Stimulated activated CD4-positive, alpha-beta T cell treated with anti-CD3 and anti-CD28 coated beads, Interleukin-1b, Interleukin-23, amount 100 ng/mL, for 1 hour (primary cell): ENCODE results near the gene NOL6.
"Not testable (repeated sequence)": the region's sequence is repeated elsewhere in the genome, so short reads cannot be mapped to it uniquely, and the experiment has no call there.

Experiments used
- DNase-seq, 2 donors: peaks; one replicate each; pipeline ENCODE4 v3.0.0-alpha.2; 2020; ENCODE audit warnings: low read depth in 2 of 2

Gene NOL6

GRCh38 chr9:33435821-33436277 lies 37.9 kb downstream of the NOL6 start:
- no peak for DNase-seq

GRCh38 chr9:33434317-33435105 lies 39.2 kb downstream of the NOL6 start:
- DNase-seq, result no peak

GRCh38 chr9:33433871-33434270 lies 39.9 kb downstream of the NOL6 start:
- DNase-seq, result no peak

- DNase-seq, result no peak
Observed at GRCh38 chr9:33431420-33431819, 42.3 kb downstream of the NOL6 start.

GRCh38 chr9:33430942-33431341 lies 42.8 kb downstream of the NOL6 start:
- DNase-seq, result no peak

- DNase-seq, result no peak
Observed at GRCh38 chr9:33429256-33429985, 44.3 kb downstream of the NOL6 start.

- no peak for DNase-seq
Observed at GRCh38 chr9:33426843-33427293, 46.9 kb downstream of the NOL6 start.

GRCh38 chr9:33425128-33425533 lies 48.6 kb downstream of the NOL6 start:
- DNase-seq, result no peak

- DNase-seq, result not testable (repeated sequence)
Observed at GRCh38 chr9:33424492-33424891, 49.2 kb downstream of the NOL6 start.

GRCh38 chr9:33424043-33424442 lies 49.7 kb downstream of the NOL6 start:
- DNase-seq, result not testable (repeated sequence)

- DNase-seq, result no peak
Observed at GRCh38 chr9:33419708-33420303, 53.9 kb downstream of the NOL6 start.

GRCh38 chr9:33418090-33418489 lies 55.6 kb downstream of the NOL6 start:
- DNase-seq, result no peak

GRCh38 chr9:33416996-33417395 lies 56.7 kb downstream of the NOL6 start:
- DNase-seq, result no peak

- peak; percentile 75 to 86 for DNase-seq
Observed at GRCh38 chr9:33415501-33416038, 58.2 kb downstream of the NOL6 start.

- no peak for DNase-seq
Observed at GRCh38 chr9:33414889-33415500, 58.7 kb downstream of the NOL6 start.

GRCh38 chr9:33414268-33414667 lies 59.5 kb downstream of the NOL6 start:
- no peak for DNase-seq
